Measurements from ENCODE around the gene GSTA3.
"Not testable (repeated sequence)": the region's sequence is repeated elsewhere in the genome, so short reads cannot be mapped to it uniquely, and the experiment has no call there.

DNA sequence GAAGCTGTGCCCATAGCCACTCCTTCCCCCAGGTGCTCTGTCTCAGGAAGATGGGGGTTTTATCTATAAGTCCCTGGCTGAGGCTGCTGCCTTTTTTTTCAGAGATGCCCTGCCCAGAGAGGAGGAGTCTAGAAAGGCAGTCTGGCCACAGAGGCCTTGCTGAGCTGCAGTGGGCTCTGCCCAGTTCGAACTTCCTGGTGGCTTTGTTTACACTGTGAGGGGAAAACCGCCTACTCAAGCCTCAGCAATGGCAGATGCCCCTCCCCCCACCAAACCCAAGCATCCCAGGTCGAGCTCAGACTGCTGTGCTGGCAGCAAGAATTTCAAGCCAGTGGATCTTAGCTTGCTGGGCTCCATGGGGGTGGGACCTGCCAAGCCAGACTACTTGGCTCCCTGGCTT is 53.4 kb downstream of the GSTA3 start:
- not testable (repeated sequence) for TF ChIP-seq POLR2A (IDR thresholded peaks at IDR 0.05); CTCF (IDR thresholded peaks at IDR 0.05); POLR2AphosphoS5 (IDR thresholded peaks at IDR 0.05); EP300 (IDR thresholded peaks at IDR 0.05; ENCODE audit: low read depth)

All from transverse colon (tissue), 4 donors.